ENCODE results near the gene SLC9A4.

GRCh38 chr2:102558463-102558862 lies 85.4 kb downstream of the SLC9A4 start:
- TF ChIP-seq, protein P1, sequence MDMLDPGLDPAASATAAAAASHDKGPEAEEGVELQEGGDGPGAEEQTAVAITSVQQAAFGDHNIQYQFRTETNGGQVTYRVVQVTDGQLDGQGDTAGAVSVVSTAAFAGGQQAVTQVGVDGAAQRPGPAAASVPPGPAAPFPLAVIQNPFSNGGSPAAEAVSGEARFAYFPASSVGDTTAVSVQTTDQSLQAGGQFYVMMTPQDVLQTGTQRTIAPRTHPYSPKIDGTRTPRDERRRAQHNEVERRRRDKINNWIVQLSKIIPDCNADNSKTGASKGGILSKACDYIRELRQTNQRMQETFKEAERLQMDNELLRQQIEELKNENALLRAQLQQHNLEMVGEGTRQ (IDR thresholded peaks at IDR 0.05; ENCODE audit: low read depth, low read length), result no peak
- TF ChIP-seq BHLHE40 (IDR thresholded peaks at IDR 0.05; ENCODE audit: low read depth, low read length) (no peak), CTCF (conservative IDR thresholded peaks at IDR 0.05; ENCODE audit: low read depth, low read length) (no peak), SMC3 (IDR thresholded peaks at IDR 0.05; ENCODE audit: low read depth, low read length) (no peak)
